Gastrocnemius medialis (tissue), 4 donors: ENCODE measurements around the gene TRIOBP. TPM values are rescaled to one million over a fixed set of nuclear protein-coding genes. Genes with fewer than 3 reads are reported as not detected.

ENCODE experiments used
- ATAC-seq, 2 donors: fragments of 150-250 bp; one replicate each; pipeline ENCODE4 v1.9.1; 2016
- DNase-seq, 2 donors: peaks; one replicate each; pipeline ENCODE4 v3.0.0-alpha.2; 2019
- H3K27ac ChIP-seq, 4 donors: fragments of 200-600 bp; sonication (generic); 1 replicate in 1 of 4; 2 replicates in 3 of 4; pipeline ENCODE4 v1.5.1; 2016 to 2018; ENCODE audit warnings: mild to moderate bottlenecking in 2 of 4, moderate library complexity in 1 of 4
- H3K27me3 ChIP-seq, 3 donors: fragments of 200-600 bp; sonication (generic) in 2 of 3; 1 replicate in 1 of 3; 2 replicates in 2 of 3; pipeline versions ENCODE4 v1.5.1 to v1.6.0; 2016 to 2019; ENCODE audit warnings: mild to moderate bottlenecking in 1 of 3, moderate library complexity in 1 of 3
- H3K36me3 ChIP-seq, 2 donors: fragments of 200-600 bp; sonication (generic) in 1 of 2; one replicate each; pipeline ENCODE4 v1.5.1; 2017 to 2018
- H3K4me1 ChIP-seq, 2 donors: fragments of 200-600 bp; sonication (generic) in 1 of 2; one replicate each; pipeline ENCODE4 v1.5.1; 2016 to 2017; ENCODE audit warnings: mild to moderate bottlenecking in 2 of 2
- H3K4me3 ChIP-seq, 4 donors: fragments of 200-600 bp; sonication (generic) in 3 of 4; 1 replicate in 1 of 4; 2 replicates in 3 of 4; pipeline ENCODE4 v1.5.1; 2016 to 2019; ENCODE audit warnings: mild to moderate bottlenecking in 2 of 4
- H3K9me3 ChIP-seq, 3 donors: fragments of 200-600 bp; sonication (generic) in 2 of 3; 1 replicate in 1 of 3; 2 replicates in 2 of 3; pipeline ENCODE4 v1.5.1; 2016 to 2019
- CTCF ChIP-seq, 5 experiments: fragments of 450-650 bp in 3 of 5; fragments of 200-600 bp in 2 of 5; sonication (generic) in 2 of 5; IDR thresholded peaks in 4 of 5; conservative IDR thresholded peaks in 1 of 5; 1 replicate in 4 of 5; 2 replicates in 1 of 5; pipeline ENCODE4 v1.5.1; 2016 to 2019; ENCODE audit warnings: antibody characterized with exemption in 5 of 5, mild to moderate bottlenecking in 3 of 5, moderate library complexity in 3 of 5
- POLR2A ChIP-seq, 2 donors: fragments of 450-650 bp; IDR thresholded peaks; one replicate each; pipeline ENCODE4 v1.6.1; 2017; ENCODE audit warnings: antibody characterized with exemption in 2 of 2, mild to moderate bottlenecking in 2 of 2, moderate library complexity in 2 of 2
- in situ Hi-C, 4 donors: fragments of 200-750 bp; cut with MboI; loops; one replicate each; pipeline versions ENCODE4 v1.15.0 to v1.8.0; 2017; ENCODE audit warnings: low sequenced_read_pairs in 4 of 4
- intact Hi-C: fragments of 100-400 bp; cut with DNase I; formaldehyde crosslinking; loops from one replicate; pipeline ENCODE4 v1.15.1; 2023; ENCODE audit warnings: low total_unique reads
- total RNA-seq, 4 donors: library from RNA; depleted of rRNA; stranded (reverse); fragments of >200 nt; gene quantifications; one replicate each; pipeline versions ENCODE4 v1.1.0 to v1.2.3, GENCODE V29; 2016

The TRIOBP gene
- total RNA-seq, 4 donors from 2014 or later = 21.7 to 38.2 (median 30.3) TPM

- peaks cover 0 to 37% of the 10 kb centered on the region in 2 donors for H3K36me3 ChIP-seq
Observed at GRCh38 chr22:37771702-37772427, 75.0 kb downstream of the TRIOBP start.

GRCh38 chr22:37774728-37775127, 77.9 kb downstream of the TRIOBP start:
- Histone ChIP-seq H3K9me3 (no peaks in the 10 kb centered on the region), H3K36me3 (peaks cover 0 to 27% of the 10 kb centered on the region in 2 donors), H3K4me3 (no peak overlapping the region), H3K27me3 (no peaks in the 10 kb centered on the region), H3K27ac (no peak overlapping the region), H3K4me1 (peaks cover 7 to 8% of the 10 kb centered on the region in 2 donors)
- TF ChIP-seq POLR2A (IDR thresholded peaks at IDR 0.05) = no peak
- TF ChIP-seq CTCF (IDR thresholded peaks at IDR 0.05 in 4 of 5, conservative IDR thresholded peaks at IDR 0.05 in 1 of 5) = no peak
- ATAC-seq (no peak), DNase-seq (no peak)
- in situ Hi-C loops (loop anchor here in 1 of 4 donors (25.0 kb wide), 1 partner anchor 137 kb away; the partner anchor contains the start of gene SH3BP1), intact Hi-C loops (no loop called here)

More at GRCh38 chr22:37771702-37772427, 75.0 kb downstream of the TRIOBP start:
- in situ Hi-C loops (no loop called here), intact Hi-C loops (no loop called here)
- no peaks in the 10 kb centered on the region for H3K27me3 ChIP-seq
- no peak overlapping the region for H3K27ac ChIP-seq
- peaks cover under 1 to 2% of the 10 kb centered on the region in 2 donors for H3K4me1 ChIP-seq
- no peak overlapping the region for H3K4me3 ChIP-seq
- TF ChIP-seq POLR2A (IDR thresholded peaks at IDR 0.05) (no peak), CTCF (IDR thresholded peaks at IDR 0.05 in 4 of 5, conservative IDR thresholded peaks at IDR 0.05 in 1 of 5) (no peak)
- no peaks in the 10 kb centered on the region for H3K9me3 ChIP-seq
- DNase-seq (no peak), ATAC-seq (no peak)

- in situ Hi-C loops = loop anchor here in 1 of 4 donors (25.0 kb wide), 1 partner anchor 139 kb away; the partner anchor contains the start of gene SH3BP1
- intact Hi-C loops = no loop called here
- Histone ChIP-seq H3K27me3 (no peaks in the 10 kb centered on the region), H3K9me3 (no peaks in the 10 kb centered on the region), H3K4me1 (peaks cover 7 to 8% of the 10 kb centered on the region in 2 donors), H3K36me3 (peaks cover 0 to 18% of the 10 kb centered on the region in 2 donors), H3K4me3 (no peak overlapping the region), H3K27ac (no peak overlapping the region)
- DNase-seq (no peak), ATAC-seq (no peak)
- TF ChIP-seq POLR2A (IDR thresholded peaks at IDR 0.05) (no peak), CTCF (IDR thresholded peaks at IDR 0.05 in 4 of 5, conservative IDR thresholded peaks at IDR 0.05 in 1 of 5) (no peak)
Observed at GRCh38 chr22:37775785-37776638, 79.2 kb downstream of the TRIOBP start.

- DNase-seq (no peak), ATAC-seq (no peak)
- intact Hi-C loops (no loop called here), in situ Hi-C loops (loop anchor here in 1 of 4 donors (25.0 kb wide), 1 partner anchor 139 kb away; the partner anchor contains the start of gene SH3BP1)
- no peaks in the 10 kb centered on the region for H3K27me3 ChIP-seq
- peak overlapping the region in 1 of 4 donors; percentile 13 for H3K27ac ChIP-seq
- H3K9me3 ChIP-seq = no peaks in the 10 kb centered on the region
- H3K36me3 ChIP-seq = peaks cover 0 to 12% of the 10 kb centered on the region in 2 donors
- peaks cover 7 to 8% of the 10 kb centered on the region in 2 donors for H3K4me1 ChIP-seq
- H3K4me3 ChIP-seq = no peak overlapping the region
- TF ChIP-seq POLR2A (IDR thresholded peaks at IDR 0.05) (no peak), CTCF (IDR thresholded peaks at IDR 0.05 in 4 of 5, conservative IDR thresholded peaks at IDR 0.05 in 1 of 5) (no peak)
Observed at GRCh38 chr22:37776639-37777005, 79.8 kb downstream of the TRIOBP start.
